MCF 10A (cell line): ENCODE measurements around the gene CCDC85A. TPM values are rescaled to one million over a fixed set of nuclear protein-coding genes. Genes with fewer than 3 reads are reported as not detected.

Experiments
- BruUV-seq: library from RNA; stranded (reverse); fragments of 400-500 nt; replicated peaks from 2 replicates; lab custom pipeline; 2021; lab: Mats Ljungman, UMichigan
- CTCF ChIA-PET: fragments of 300-600 bp; sonication (Branson Sonifier 250); formaldehyde crosslinking; extraction: SDS; loops from one replicate; lab custom pipeline; 2021; ENCODE audit warnings: antibody characterized with exemption, inconsistent platforms; lab: Yijun Ruan, JAX
- POLR2A ChIA-PET: fragments of 300-600, 350-650 bp; sonication (Branson Sonifier 250); formaldehyde crosslinking; extraction: SDS; loops from one replicate; lab custom pipeline; 2020; ENCODE audit warnings: antibody characterized with exemption, inconsistent platforms; lab: Yijun Ruan, JAX
- DNase-seq: peaks from one replicate; pipeline ENCODE4 v3.0.0-alpha.2; 2018; ENCODE audit not compliant: unreplicated experiment
- H3K27ac Mint-ChIP-seq: one replicate; pipeline ENCODE4 v1.8.0; 2022; ENCODE audit warnings: mild to moderate bottlenecking, low read depth, mixed read lengths; ENCODE audit not compliant: unreplicated experiment
- H3K27me3 Mint-ChIP-seq: one replicate; pipeline ENCODE4 v1.8.0; 2022; ENCODE audit warnings: mixed read lengths; ENCODE audit not compliant: insufficient read depth, unreplicated experiment
- H3K36me3 Mint-ChIP-seq: one replicate; pipeline ENCODE4 v1.8.0; 2022; ENCODE audit warnings: mild to moderate bottlenecking, moderate library complexity, mixed read lengths; ENCODE audit not compliant: insufficient read depth, unreplicated experiment
- H3K4me1 Mint-ChIP-seq: one replicate; pipeline ENCODE4 v1.8.0; 2022; ENCODE audit warnings: mixed read lengths; ENCODE audit not compliant: insufficient read depth, unreplicated experiment
- H3K4me3 Mint-ChIP-seq: one replicate; pipeline ENCODE4 v1.8.0; 2022; ENCODE audit warnings: mild to moderate bottlenecking, moderate library complexity, mixed read lengths; ENCODE audit not compliant: unreplicated experiment
- H3K9me3 Mint-ChIP-seq: one replicate; pipeline ENCODE4 v1.8.0; 2022; ENCODE audit warnings: mixed read lengths; ENCODE audit not compliant: unreplicated experiment
- CTCF ChIP-seq: fragments of 200-600 bp; IDR thresholded peaks from one replicate; pipeline ENCODE4 v1.8.0; 2022; ENCODE audit warnings: antibody characterized with exemption, mild to moderate bottlenecking; ENCODE audit not compliant: unreplicated experiment
- intact Hi-C: fragments of 100-400 bp; cut with micrococcal nuclease; formaldehyde crosslinking; loops from 2 replicates; pipeline ENCODE4 v1.14.1; 2022
- total RNA-seq: library from RNA; stranded (reverse); gene quantifications from 2 replicates; pipeline ENCODE4 v1.2.3, GENCODE V29; 2022

CCDC85A gene
- total RNA-seq, 1 experiment from 2014 or later: 0.16 TPM

- BruUV-seq: no TSS peak
- H3K4me1 Mint-ChIP-seq: peaks cover 4% of the 10 kb centered on the region
- intact Hi-C loops: loop anchor here (10.0 kb wide), 1 partner anchor 92 kb away; no protein-coding TSS in a partner anchor
- H3K27me3 Mint-ChIP-seq: no peaks in the 10 kb centered on the region
- no peak for DNase-seq
- ChIA-PET POLR2A (interaction anchor here (0.6 kb wide), 1 partner anchor 281 kb away, joined by 3 read pairs; no protein-coding TSS in a partner anchor), CTCF (interaction anchor here (0.8 to 3.4 kb wide), 10 partner anchors 9 to 1323 kb away, joined by 3 to 31 read pairs (median 5); partner anchors contain the start of gene CCDC85A)
- no peaks in the 10 kb centered on the region for H3K36me3 Mint-ChIP-seq
- H3K4me3 Mint-ChIP-seq: no peak overlapping the region
- H3K27ac Mint-ChIP-seq: no peak overlapping the region
- H3K9me3 Mint-ChIP-seq: no peaks in the 10 kb centered on the region
- TF ChIP-seq CTCF: no peak
Observed at GRCh38 chr2:56192664-56193305, 9.0 kb downstream of the CCDC85A start.

- intact Hi-C loops: loop anchor here (10.0 kb wide), 1 partner anchor 89 kb away; no protein-coding TSS in a partner anchor
- TF ChIP-seq CTCF: no peak
- no peaks in the 10 kb centered on the region for H3K9me3 Mint-ChIP-seq
- H3K4me1 Mint-ChIP-seq: peaks cover 4% of the 10 kb centered on the region
- ChIA-PET CTCF (interaction anchor here (1.2 kb wide), 1 partner anchor 10 kb away, joined by 4 read pairs; no protein-coding TSS in a partner anchor), POLR2A (interaction anchor here (0.9 kb wide), 1 partner anchor 22 kb away, joined by 3 read pairs; no protein-coding TSS in a partner anchor)
- no TSS peak for BruUV-seq
- no peak overlapping the region for H3K27ac Mint-ChIP-seq
- H3K4me3 Mint-ChIP-seq: no peak overlapping the region
- no peaks in the 10 kb centered on the region for H3K36me3 Mint-ChIP-seq
- no peaks in the 10 kb centered on the region for H3K27me3 Mint-ChIP-seq
- no peak for DNase-seq
Observed at GRCh38 chr2:56195563-56195962, 11.8 kb downstream of the CCDC85A start.

- no peak for DNase-seq
- no peak overlapping the region for H3K27ac Mint-ChIP-seq
- H3K4me3 Mint-ChIP-seq: no peak overlapping the region
- ChIA-PET POLR2A (no interaction called here), CTCF (interaction anchor here (0.5 to 1.0 kb wide), 4 partner anchors 9 to 578 kb away, joined by 3 to 4 read pairs (median 3); no protein-coding TSS in a partner anchor)
- no peak for TF ChIP-seq CTCF
- intact Hi-C loops: loop anchor here (10.0 kb wide), 1 partner anchor 87 kb away; no protein-coding TSS in a partner anchor
- H3K9me3 Mint-ChIP-seq: no peaks in the 10 kb centered on the region
- H3K36me3 Mint-ChIP-seq: no peaks in the 10 kb centered on the region
- H3K27me3 Mint-ChIP-seq: no peaks in the 10 kb centered on the region
- H3K4me1 Mint-ChIP-seq: peaks cover 4% of the 10 kb centered on the region
- BruUV-seq: no TSS peak
Observed at GRCh38 chr2:56197816-56198215, 14.0 kb downstream of the CCDC85A start.

- Mint-ChIP-seq H3K9me3 (no peaks in the 10 kb centered on the region), H3K27ac (no peak overlapping the region), H3K4me1 (peaks cover 4% of the 10 kb centered on the region), H3K27me3 (no peaks in the 10 kb centered on the region), H3K4me3 (no peak overlapping the region), H3K36me3 (no peaks in the 10 kb centered on the region)
- intact Hi-C loops: loop anchor here (10.0 kb wide), 1 partner anchor 86 kb away; no protein-coding TSS in a partner anchor
- ChIA-PET POLR2A (no interaction called here), CTCF (interaction anchor here (0.6 to 1.5 kb wide), 5 partner anchors 10 to 565 kb away, joined by 3 to 6 read pairs (median 3); partner anchors contain the start of gene CCDC85A)
- no peak for TF ChIP-seq CTCF
- no TSS peak for BruUV-seq
- DNase-seq: no peak
Observed at GRCh38 chr2:56198936-56199335, 15.1 kb downstream of the CCDC85A start.
